Muscle of arm (tissue), 12 donors: ENCODE measurements around the gene COQ9. TPM values are rescaled to one million over a fixed set of nuclear protein-coding genes. Genes with fewer than 3 reads are reported as not detected.

Experiments
- DNase-seq: peaks from one replicate; pipeline ENCODE4 v3.0.0-alpha.2; 2013
- polyA plus RNA-seq, 12 donors: library from polyadenylated mRNA; unstranded; fragments of 120-200 nt; gene quantifications; one replicate each; pipeline ENCODE4 v1.2.1, GENCODE V29; 2013; ENCODE audit not compliant: insufficient read length in 12 of 12

The COQ9 gene
- polyA plus RNA-seq, 12 donors: 55.0 to 81.0 (median 65.5) TPM; not detected in 1

DNA sequence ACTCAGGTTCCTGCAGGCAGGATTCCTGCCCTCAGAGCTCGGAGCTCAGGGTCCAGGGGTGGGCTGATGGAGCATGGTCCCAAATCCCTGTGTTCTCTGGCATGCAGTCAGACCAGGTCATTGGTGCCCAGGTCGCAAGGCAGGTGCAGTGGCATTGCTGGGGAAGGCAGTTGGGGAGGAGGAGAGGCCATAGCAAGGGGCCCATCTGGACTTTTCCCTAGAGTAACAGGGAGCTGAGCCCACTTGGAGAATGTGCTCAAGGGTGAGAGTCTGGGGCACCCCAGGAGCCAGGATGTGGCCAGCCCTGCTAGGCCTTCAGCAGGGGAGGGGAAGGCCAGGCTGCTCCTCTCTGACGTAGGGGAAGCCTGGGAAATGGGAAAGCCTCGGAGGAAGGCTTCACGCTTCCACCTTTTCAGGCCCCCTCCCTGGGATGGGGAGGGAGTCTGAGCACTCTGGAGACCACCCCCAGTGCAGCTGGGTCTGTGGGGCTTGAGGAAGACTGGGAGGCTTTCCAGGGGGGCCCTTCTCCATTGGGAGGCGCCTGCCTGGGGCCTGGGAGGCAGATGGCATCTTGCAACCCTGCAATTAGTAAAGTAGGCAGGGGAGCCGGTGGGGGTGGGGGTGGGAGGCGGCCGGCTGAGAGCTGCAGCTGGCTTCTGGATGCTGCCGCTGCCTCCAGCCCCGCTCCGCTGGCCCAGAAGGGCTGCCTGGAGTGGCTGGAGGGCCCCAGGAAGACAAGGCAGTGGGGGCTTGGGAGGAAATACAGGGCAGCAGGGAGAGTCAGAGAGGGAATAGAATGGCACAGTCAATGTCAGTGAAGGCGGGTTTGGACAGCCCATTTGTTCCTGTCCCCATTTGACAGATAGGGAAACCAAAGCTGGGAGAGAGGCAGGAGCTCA, 60.1 kb downstream of the COQ9 start:
- DNase-seq: no peak

GRCh38 chr16:57508035-57508425, 60.8 kb downstream of the COQ9 start:
- DNase-seq: no peak

DNA sequence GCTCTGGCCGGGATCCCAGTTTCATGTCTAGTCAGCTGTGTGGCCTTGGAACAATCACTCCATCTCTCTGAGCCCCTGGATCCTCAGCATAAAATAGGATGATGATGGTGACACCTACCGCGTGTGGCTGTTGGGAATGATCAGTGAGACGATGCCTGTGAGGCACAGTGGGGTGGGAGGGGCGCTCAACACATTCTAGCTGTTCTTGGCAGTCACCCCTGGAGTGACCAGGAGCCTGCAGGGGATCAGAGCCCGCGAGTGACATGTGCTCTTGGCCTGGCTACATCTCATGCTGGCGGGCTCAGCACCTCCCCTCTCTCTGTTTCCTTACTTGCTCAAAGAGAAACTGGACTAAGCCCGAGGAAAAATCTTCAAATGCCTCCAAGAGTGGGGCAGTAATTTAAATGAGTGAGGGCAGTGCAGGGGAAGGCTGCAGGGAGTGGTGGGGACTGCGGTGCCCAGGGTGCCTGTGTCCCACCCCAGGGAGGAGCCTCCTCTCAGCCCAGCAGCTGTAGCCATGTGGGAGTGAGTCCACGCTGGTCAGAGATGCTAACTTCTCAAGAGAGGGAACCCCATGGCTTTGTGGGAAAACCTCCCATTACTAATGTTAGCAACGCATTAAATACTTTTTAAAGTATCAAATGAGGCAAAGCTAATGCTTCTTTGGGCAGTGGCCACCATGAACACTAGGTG, 62.1 kb downstream of the COQ9 start:
- no peak for DNase-seq

DNA sequence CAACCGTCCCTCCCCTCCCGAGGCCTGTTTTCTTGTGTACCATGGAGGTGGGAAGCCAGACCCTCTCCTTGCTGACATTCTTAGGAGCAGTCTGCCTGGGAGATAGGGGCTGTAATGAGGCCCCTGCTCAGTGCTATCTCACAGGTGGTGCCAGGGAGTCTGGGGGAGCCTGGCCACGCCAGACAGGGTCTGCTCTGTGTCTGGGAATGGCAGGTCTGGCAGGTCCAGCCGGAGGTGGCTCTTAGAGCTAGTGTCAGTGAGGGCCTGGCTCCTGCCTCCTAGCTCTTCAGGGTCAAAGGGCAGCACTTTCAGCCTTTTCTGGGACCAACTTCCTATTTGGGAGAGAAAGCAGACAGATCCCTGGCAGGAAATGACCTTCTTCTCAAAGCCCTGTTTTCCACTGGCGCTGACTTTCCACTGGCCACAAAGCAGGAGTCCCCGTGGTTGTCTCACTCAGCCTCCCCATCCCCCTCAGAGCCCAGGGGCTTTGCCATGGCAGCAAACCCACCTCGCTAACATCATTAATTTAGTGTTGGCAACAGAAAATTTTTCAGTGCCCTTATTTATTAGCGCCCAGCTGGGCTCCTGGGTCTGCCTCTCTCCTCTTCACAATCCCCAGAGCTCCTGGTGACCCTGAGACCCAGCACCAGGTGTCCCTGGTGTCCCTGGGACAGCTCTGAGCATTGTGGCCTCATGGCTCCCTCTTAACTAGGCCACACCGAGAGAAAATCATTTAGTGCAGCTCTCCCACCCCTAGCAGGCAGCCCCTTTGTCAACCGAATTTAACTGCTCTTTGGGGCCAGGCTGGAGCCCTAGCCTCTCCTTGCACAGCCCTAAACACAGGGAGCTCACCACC, 63.0 kb downstream of the COQ9 start:
- DNase-seq: no peak

Other genes with a start within 250 kb of the COQ9 start
- gene ARL2BP, start 202.2 kb upstream of the COQ9 start, polyA plus RNA-seq: 10 to 100 TPM in 11 of 12 donors, not detected in 1; 39.5 to 57.2 (median 51.9) TPM
- gene PLLP, start 162.8 kb upstream of the COQ9 start, polyA plus RNA-seq: 10 to 100 TPM in 1 of 12 donors, 1 to 10 TPM in 8, under 1 TPM in 2, not detected in 1; 0.84 to 31.7 (median 1.2) TPM
- under 1 TPM in 9 of 12 donors, not detected in 3; 0.05 to 0.88 (median 0.11) TPM for gene CCL22, start 88.7 kb upstream of the COQ9 start, polyA plus RNA-seq
- gene CX3CL1, start 75.0 kb upstream of the COQ9 start, polyA plus RNA-seq: 10 to 100 TPM in 1 of 12 donors, 1 to 10 TPM in 10, not detected in 1; 2.8 to 10.4 (median 4.3) TPM
- under 1 TPM in 1 of 12 donors, not detected in 11; 0.65 TPM for gene CCL17, start 42.7 kb upstream of the COQ9 start, polyA plus RNA-seq
- 10 to 100 TPM in 11 of 12 donors, not detected in 1; 46.1 to 72.9 (median 58.4) TPM for gene CIAPIN1, start 94 bp upstream of the COQ9 start, polyA plus RNA-seq
- gene POLR2C, start 15.2 kb downstream of the COQ9 start, polyA plus RNA-seq: 10 to 100 TPM in 11 of 12 donors, not detected in 1; 24.3 to 51.2 (median 47.1) TPM
- gene DOK4, start 39.0 kb downstream of the COQ9 start, polyA plus RNA-seq: 10 to 100 TPM in 5 of 12 donors, 1 to 10 TPM in 6, not detected in 1; 6.6 to 33.0 (median 9.5) TPM
- gene CCDC102A, start 89.1 kb downstream of the COQ9 start, polyA plus RNA-seq: 10 to 100 TPM in 7 of 12 donors, 1 to 10 TPM in 4, not detected in 1; 9.2 to 20.8 (median 11.4) TPM
- 1 to 10 TPM in 9 of 12 donors, under 1 TPM in 2, not detected in 1; 0.70 to 4.3 (median 1.9) TPM for gene ADGRG5, start 95.2 kb downstream of the COQ9 start, polyA plus RNA-seq
- gene ADGRG1, start 181.2 kb downstream of the COQ9 start, polyA plus RNA-seq: 10 to 100 TPM in 3 of 12 donors, 1 to 10 TPM in 8, not detected in 1; 4.4 to 48.0 (median 7.7) TPM
- under 1 TPM in 9 of 12 donors, not detected in 3; 0.10 to 0.55 (median 0.22) TPM for gene ADGRG3, start 220.8 kb downstream of the COQ9 start, polyA plus RNA-seq
- under 1 TPM in 5 of 12 donors, not detected in 7; 0.05 to 0.31 (median 0.17) TPM for gene DRC7, start 247.3 kb downstream of the COQ9 start, polyA plus RNA-seq